ENCODE measurements around the gene ZNF821. TPM values are rescaled to one million over a fixed set of nuclear protein-coding genes. Genes with fewer than 3 reads are reported as not detected.
A peak's percentile ranks its signal among the peaks of the same experiment; 100 is the strongest.

The ZNF821 gene
- total RNA-seq, 2 donors from 2014 or later, result 5.7 to 6.3 TPM

DNA sequence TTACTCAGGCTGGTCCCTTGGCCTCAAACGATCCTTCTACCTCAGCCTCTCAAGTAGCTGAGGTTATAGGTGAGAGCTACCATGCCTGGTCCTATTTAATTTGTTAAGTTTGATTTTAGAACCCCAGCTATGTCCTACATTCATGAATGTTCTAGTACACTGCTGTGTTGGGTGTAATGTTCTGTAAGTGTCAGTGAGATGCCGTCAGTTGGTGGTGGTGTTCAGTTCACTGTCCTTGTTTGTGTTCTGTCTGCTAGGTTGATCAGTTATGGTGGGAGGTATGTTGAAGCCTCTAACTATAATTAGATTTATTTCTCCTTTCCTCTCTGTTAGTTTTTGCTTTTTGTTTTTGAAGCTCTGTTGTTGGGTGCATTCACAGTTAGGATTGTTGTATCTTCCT, 19.6 kb upstream of the ZNF821 start:
- no peak for DNase-seq (ENCODE audit: low spot score)
- no peak for ATAC-seq (ENCODE audit: insufficient number of reproducible peaks, low FRiP score, low read depth)
- no peak overlapping the region for H3K27ac ChIP-seq

DNA sequence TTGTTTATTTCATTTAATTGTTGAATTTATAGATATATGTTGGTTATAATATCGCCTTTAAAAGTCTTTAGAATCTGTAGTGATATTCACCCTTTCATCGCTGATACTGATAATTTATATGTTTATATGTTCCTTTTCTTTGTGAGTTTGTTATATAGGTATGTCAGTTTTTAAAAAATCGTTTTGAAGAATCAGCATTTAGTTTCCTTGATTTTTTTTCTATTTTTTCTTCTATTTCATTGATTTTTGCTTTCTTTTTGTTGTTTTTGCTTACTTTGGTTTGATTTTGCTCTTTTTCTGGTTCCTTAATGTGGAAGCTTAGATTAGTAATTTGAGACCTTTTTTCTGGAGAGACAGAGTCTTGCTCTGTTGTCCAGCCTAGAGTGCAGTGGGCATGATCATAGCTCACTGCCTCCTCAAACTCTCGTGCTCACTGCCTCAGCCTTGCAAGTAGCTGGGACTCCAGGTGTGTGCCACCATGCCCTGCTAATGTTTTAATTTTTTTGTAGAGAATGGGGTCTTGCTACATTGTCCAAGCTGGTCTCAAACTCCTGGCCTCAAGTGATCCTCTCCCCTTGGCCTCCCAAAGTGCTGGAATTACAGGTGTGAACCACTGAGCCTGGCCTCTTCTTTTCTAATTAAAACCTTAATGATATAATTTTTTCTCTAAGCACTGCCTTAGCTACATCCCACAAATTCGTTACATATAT, 18.8 kb upstream of the ZNF821 start:
- Histone ChIP-seq H3K9me3 (no peaks in the 10 kb centered on the region), H3K36me3 (no peaks in the 10 kb centered on the region), H3K27ac (no peak overlapping the region), H3K4me3 (no peak overlapping the region), H3K4me1 (ENCODE audit: control insufficient read depth in 1 of 2, low read depth in 2 of 2) (peaks cover 54 to 57% of the 10 kb centered on the region in 2 donors), H3K27me3 (replicated peaks; ENCODE audit: insufficient read depth) (no peaks in the 10 kb centered on the region)
- DNase-seq (ENCODE audit: low spot score), result no peak
- TF ChIP-seq, protein P1, sequence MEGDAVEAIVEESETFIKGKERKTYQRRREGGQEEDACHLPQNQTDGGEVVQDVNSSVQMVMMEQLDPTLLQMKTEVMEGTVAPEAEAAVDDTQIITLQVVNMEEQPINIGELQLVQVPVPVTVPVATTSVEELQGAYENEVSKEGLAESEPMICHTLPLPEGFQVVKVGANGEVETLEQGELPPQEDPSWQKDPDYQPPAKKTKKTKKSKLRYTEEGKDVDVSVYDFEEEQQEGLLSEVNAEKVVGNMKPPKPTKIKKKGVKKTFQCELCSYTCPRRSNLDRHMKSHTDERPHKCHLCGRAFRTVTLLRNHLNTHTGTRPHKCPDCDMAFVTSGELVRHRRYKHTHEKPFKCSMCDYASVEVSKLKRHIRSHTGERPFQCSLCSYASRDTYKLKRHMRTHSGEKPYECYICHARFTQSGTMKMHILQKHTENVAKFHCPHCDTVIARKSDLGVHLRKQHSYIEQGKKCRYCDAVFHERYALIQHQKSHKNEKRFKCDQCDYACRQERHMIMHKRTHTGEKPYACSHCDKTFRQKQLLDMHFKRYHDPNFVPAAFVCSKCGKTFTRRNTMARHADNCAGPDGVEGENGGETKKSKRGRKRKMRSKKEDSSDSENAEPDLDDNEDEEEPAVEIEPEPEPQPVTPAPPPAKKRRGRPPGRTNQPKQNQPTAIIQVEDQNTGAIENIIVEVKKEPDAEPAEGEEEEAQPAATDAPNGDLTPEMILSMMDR (IDR thresholded peaks at IDR 0.05), result no peak
- ATAC-seq (ENCODE audit: insufficient number of reproducible peaks, low FRiP score, low read depth), result no peak

More for the DNA sequence above, 19.6 kb upstream of the ZNF821 start:
- TF ChIP-seq, protein P1 (IDR thresholded peaks at IDR 0.05), result no peak
- Histone ChIP-seq H3K4me1 (ENCODE audit: control insufficient read depth in 1 of 2, low read depth in 2 of 2) (peaks cover 46 to 50% of the 10 kb centered on the region in 2 donors), H3K27me3 (replicated peaks; ENCODE audit: insufficient read depth) (no peaks in the 10 kb centered on the region), H3K9me3 (no peaks in the 10 kb centered on the region), H3K4me3 (no peak overlapping the region), H3K36me3 (no peaks in the 10 kb centered on the region)

DNA sequence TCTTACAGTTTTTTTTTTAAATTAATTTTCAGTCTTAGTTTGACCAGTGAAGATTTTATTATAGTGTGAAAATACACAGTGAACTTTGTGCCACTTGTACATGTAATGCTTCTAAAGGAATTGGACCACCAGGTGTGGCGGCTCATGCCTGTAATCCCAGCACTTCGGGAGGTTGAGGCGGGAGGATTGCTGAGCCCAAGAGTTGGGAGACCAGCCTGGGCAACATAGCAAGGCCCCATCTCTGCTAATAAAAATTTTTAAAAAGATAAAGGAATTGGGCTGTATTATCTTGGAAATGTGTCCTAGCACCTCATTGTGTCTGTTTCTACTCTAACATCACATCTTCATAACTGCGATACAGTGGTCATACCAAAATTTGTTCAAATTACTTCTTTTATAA, 15.2 kb upstream of the ZNF821 start:
- peak overlapping the region; percentile 20 to 33 for H3K27ac ChIP-seq
- ATAC-seq (ENCODE audit: insufficient number of reproducible peaks, low FRiP score, low read depth), result no peak

DNA sequence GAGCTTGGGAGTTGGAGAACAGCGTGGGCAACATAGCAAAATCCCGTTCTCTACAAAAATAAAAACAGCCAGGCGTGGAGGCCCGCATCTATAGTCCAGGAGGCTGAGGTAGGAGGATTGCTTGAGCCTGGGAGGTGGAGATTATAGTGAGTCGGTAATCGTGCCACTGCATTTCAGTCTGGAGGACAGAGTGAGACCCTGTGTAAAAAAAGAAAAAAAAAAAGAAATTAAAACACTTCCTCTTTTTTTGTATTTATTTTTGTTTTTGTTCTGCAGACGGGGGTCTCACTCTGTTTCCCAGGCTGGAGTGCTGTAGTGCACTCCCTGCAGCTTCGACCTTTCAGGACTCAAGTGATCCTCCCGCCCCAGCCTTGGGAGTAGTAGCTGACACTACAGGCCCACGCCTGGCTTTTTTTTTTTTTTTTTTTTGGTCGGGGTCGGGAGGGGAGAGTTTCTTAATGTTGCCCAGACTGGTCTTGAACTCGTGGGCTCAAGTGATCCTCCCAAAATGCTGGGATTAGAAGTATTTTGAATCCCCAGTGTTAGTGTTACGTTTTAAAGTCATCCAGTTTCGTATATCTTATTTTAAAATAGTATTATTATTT, 12.9 kb upstream of the ZNF821 start:
- ATAC-seq (ENCODE audit: insufficient number of reproducible peaks, low FRiP score, low read depth), result no peak
- Histone ChIP-seq H3K27me3 (replicated peaks; ENCODE audit: insufficient read depth) (no peaks in the 10 kb centered on the region), H3K4me1 (ENCODE audit: control insufficient read depth in 1 of 2, low read depth in 2 of 2) (peaks cover 53 to 57% of the 10 kb centered on the region in 2 donors), H3K27ac (peak overlapping the region; percentile 91 to 99), H3K9me3 (no peaks in the 10 kb centered on the region), H3K4me3 (peak overlapping the region; percentile 83), H3K36me3 (no peaks in the 10 kb centered on the region)
- no peak for DNase-seq (ENCODE audit: low spot score)
- TF ChIP-seq, protein P1 (IDR thresholded peaks at IDR 0.05), result no peak

More for the DNA sequence above, 15.2 kb upstream of the ZNF821 start:
- no peaks in the 10 kb centered on the region for H3K9me3 ChIP-seq
- H3K4me3 ChIP-seq, result peak overlapping the region; percentile 57
- peaks cover 68 to 71% of the 10 kb centered on the region in 2 donors for H3K4me1 ChIP-seq (ENCODE audit: control insufficient read depth in 1 of 2, low read depth in 2 of 2)
- no peaks in the 10 kb centered on the region for H3K27me3 ChIP-seq (replicated peaks; ENCODE audit: insufficient read depth)
- no peaks in the 10 kb centered on the region for H3K36me3 ChIP-seq
- TF ChIP-seq, protein P1 (IDR thresholded peaks at IDR 0.05), result no peak
- DNase-seq (ENCODE audit: low spot score), result no peak

DNA sequence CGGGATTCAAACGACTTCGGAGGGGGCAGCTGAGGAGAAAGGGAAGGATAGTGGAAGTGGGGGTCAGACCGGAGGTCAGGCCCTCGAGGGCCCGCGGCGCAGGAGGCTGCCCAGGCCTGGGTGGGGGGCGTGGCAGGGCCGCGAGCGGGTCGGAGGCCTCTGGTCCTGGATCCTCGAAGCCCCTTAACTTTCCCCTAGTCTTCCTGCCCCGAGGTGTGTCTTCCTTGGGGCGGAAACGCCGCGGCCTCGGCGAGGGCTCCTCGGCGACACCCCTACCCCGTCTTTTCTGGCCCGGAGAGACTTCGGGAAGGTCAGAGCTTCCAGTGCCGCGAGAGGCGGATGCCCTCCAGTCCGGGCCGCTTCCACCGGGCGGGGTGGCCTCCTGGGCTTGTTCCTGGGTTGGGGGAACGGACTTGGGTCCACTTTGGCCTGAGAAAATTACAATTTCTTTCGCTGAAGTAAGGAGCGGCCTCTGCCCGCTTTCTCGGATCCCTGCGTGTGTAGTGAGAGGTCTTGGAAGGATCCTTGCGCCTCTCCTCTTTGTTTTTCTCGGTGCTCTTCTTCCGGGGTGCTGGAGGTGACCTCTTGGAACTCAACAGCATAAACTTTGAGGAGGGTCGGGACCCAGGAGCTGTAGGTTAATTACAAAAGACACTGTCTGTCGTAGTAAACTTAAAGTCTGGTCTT, 11.8 kb upstream of the ZNF821 start:
- peaks cover 42 to 48% of the 10 kb centered on the region in 2 donors for H3K4me1 ChIP-seq (ENCODE audit: control insufficient read depth in 1 of 2, low read depth in 2 of 2)
- TF ChIP-seq, protein P1 (IDR thresholded peaks at IDR 0.05), result no peak
- no peak for ATAC-seq (ENCODE audit: insufficient number of reproducible peaks, low FRiP score, low read depth)
- H3K4me3 ChIP-seq, result peak overlapping the region; percentile 83
- no peaks in the 10 kb centered on the region for H3K36me3 ChIP-seq
- H3K27ac ChIP-seq, result peak overlapping the region; percentile 91 to 99
- no peak for DNase-seq (ENCODE audit: low spot score)
- H3K9me3 ChIP-seq, result no peaks in the 10 kb centered on the region
- no peaks in the 10 kb centered on the region for H3K27me3 ChIP-seq (replicated peaks; ENCODE audit: insufficient read depth)
